Urothelium cell line (cell line): Measurements from ENCODE around the gene MAGEF1.

Experiments
- DNase-seq: peaks from one replicate; pipeline ENCODE4 v3.0.0; 2011; ENCODE audit warnings: low spot score, mixed read lengths
- FAIRE-seq: peaks from 2 replicates; lab custom pipeline; 2011; peaks lifted over from hg19 to GRCh38; lab: Jason Lieb, UNC

MAGEF1 gene, protein sequence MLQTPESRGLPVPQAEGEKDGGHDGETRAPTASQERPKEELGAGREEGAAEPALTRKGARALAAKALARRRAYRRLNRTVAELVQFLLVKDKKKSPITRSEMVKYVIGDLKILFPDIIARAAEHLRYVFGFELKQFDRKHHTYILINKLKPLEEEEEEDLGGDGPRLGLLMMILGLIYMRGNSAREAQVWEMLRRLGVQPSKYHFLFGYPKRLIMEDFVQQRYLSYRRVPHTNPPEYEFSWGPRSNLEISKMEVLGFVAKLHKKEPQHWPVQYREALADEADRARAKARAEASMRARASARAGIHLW

DNA sequence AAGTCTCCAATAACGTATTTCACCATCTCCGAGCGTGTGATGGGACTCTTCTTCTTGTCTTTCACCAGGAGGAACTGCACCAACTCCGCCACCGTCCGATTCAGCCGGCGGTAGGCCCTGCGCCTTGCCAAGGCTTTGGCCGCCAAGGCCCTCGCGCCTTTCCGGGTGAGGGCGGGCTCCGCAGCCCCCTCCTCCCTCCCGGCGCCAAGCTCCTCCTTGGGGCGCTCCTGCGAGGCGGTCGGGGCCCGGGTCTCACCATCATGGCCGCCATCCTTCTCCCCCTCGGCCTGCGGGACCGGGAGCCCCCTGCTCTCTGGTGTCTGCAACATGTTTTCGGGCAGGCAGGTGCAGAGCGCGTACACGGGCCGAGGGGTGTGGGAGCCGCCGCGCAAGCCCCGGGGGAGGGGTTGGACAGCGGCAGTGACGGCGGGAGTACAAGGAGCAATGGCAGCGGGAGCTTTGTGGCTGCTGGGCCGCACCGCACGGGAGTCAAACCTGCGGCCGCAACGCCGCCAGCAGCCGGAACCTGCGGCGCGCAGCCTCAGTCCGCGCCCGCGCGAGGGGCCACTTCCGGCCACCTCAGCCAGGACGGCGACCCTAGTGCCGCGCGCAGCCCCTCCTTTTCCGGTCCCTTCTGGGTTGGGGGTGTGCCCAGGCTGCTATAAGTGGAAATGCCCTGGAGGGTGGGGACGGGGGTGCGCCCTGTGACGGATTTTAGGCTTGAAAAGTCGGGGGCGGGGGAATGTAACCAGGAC lies at the start of gene MAGEF1:
MAGEF1 (minus strand) TSS at position 572 of the 755 bp plus-strand sequence; CDS start at position 329, 243 bp downstream.
- DNase-seq (peak; percentile 96), FAIRE-seq (peak; percentile 63)

DNA sequence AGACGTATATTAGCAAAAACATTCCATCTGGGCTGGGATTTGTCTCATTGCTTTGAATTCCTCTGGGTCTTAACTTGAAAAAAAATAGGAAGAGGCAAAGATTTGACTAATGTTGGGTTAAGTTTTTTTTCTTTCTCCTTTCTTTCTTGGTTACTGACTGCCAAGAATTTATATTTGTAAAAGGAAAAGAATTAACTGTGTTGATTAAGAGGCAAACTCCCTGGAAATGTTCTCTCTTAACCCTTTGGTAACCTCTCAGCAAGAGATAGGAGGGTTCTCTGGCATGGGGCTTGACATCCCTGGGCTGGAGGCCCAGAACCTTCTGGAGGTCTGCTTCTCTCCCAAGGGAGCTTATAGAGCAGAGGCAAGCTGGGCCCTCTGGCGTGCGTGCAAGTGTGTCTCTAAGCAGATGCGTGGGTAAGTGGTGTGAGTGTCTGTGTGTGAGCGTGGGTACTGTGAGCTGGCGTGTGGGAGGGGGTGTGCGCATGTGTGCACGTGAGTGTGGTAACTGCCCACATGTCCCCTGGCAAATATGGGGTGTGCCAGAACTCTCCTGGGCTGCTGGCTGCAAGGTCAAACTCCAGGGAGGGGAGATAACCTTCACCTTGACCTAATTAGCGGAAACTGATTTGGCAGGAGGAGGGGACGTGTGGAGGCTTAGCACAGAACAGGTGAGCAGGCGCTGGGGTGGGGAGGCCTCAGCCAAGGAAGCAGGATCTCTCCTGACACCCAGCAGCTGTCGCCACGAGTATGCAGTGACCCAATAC lies 49.4 kb upstream of the MAGEF1 start:
- DNase-seq, result no peak
- no peak for FAIRE-seq

DNA sequence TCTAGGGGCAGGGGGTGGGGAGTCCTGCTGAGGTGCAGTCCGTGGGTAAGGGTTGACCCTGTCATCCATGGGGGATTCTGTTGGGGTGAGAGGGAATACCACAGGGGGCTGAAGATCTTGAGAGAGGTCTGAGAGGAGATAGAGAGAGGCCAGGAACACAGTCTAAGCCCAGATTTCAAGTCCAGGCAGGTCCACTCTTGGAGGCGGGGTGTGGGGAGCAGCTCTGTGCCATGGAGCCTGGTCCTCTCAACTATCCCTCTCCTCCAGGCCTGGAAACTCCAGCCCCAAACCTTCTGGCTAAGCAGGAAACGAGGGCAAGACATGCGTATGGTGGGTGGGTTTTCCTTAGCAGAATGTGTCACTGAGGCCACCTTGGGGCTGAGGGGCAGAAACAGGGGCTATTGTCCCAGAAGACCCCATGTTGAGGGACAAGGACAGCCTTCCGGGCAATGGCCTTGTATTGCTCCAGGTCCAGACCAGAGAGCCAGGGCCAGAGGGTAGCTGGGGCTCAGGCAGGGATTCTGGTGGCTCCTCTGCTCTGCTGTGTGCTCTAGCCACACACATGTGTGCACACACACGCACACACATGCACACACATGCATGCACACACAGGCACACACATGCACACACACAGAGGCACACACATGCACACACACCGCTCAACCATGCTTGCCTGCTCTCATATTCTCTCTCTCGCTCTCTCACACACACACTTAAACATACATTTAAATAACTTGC lies 48.6 kb upstream of the MAGEF1 start:
- DNase-seq (no peak), FAIRE-seq (no peak)

GRCh38 chr3:184759666-184760200 lies 47.9 kb upstream of the MAGEF1 start:
- DNase-seq, result no peak
- no peak for FAIRE-seq

DNA sequence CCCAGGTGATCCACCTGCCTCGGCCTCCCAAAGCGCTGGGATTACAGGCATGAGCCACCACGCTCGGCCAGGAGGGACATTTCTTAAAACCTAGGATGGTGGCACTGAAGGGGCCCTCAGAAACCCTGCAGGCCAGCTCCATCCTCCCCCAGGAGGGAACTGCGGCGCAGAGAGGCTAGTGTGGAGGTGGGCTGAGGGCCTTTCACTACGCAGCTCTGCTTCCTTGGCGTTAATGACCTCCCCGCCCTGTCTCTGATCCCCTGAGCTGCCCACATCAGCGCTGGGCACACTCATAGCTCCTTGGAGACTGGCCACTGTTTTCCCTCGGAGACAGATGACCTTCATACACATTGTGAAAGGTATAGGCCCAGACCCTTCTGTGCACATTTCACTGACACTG lies 46.2 kb upstream of the MAGEF1 start:
- DNase-seq (no peak), FAIRE-seq (no peak)

- DNase-seq, result no peak
- FAIRE-seq, result no peak
Measured at GRCh38 chr3:184757022-184757651, 45.3 kb upstream of the MAGEF1 start.

DNA sequence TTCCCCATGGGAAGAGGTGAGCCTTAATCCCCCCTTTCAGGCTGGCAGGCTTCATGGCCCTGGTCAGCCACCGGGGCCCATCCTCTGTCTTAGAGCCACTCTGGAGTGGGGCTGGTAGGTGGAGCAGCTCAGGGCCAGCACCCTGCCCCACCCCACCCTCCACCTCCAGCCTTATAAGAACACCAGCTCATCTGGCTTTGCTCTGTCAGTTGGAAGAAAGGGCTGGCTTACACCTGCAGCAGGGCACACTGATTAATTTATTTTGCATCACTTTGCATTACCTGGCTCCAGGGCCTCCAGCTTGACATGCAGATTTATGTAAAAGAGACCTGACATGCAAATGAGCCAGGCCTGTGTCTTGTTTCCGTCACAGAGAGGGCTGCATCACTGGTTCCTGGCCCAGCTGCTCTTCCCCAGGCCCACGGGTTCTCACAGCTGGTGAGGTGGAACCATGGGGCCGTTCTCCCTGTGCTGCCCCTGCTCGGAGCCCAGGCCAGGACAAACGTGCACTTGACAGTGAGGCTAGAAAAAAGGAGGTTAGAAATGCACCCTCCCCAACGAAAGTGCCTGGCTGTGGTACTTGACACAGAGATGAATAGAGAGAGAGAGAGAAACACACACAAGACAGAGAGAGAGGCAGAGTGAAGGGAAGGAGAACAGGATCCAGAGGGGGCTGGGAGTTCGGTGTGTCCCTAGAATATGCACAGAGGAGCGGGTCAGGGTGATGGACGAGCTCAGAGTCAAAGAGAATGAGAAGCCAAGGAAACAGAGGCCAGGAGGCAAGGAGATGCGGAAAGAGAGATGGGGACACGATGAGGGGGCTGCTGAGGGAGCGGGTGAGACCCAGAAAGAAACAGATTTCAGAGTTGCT lies 44.5 kb upstream of the MAGEF1 start:
- FAIRE-seq, result no peak
- DNase-seq, result no peak

DNA sequence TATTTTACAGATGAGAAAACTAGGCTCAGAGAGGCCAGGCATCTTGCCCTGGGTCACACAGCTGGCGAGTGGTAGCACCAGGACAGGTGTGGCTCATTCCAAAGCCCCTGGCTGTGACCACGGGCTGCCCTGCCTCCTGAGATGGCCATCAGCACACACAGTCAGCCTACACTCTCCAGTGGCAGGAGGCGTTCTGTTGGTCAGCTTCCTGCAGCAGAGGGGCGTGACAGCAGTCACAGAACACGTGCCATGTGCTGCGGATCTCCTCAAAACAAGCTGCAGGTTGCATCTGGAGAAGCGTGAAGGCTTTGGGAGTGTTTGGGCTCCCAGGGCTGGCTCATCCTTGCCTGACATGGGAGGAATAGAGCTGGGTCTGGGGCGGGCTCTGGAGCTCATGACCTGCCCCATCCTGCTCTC lies 43.5 kb upstream of the MAGEF1 start:
- no peak for FAIRE-seq
- DNase-seq, result no peak

GRCh38 chr3:184752361-184752760 lies 40.5 kb upstream of the MAGEF1 start:
- no peak for FAIRE-seq
- DNase-seq, result no peak

DNA sequence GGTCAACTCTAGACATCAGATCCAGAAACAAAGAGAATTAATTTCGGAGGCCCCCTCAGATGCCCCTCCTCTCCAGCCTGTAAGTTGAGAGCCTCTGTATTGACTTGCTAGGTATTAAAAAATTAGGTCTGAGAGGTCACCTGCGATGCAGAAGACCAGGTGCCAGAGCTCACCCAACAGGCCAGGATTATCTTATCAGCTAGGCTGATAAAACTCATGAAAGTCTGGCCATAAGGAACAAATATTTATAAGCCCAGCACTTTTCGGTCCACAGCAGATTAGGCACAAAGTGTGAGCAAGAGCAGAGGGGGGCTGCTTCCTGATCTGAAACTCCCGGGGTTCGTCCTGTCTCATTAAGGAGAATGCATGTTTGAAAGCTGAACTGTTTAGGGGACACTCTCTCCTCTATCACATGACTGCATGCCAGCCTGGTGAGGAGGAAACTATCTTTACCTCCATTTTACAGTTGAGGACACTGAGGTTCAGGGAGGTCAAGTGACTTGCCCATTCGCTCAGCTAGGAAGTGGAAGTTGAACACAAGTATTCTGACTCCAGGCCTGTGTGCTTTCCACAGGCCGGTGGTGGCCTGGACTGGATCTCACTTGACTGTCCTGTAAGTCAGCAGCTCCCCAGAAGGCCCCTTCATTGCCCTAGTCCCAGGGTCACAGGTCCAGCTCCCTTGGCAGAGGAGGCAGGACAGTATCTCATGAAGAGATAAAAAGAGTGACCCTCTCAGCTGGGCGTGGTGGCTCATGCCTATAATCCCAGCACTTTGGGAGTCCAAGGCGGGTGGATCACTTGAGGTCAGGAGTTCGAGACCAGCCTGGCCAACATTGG lies 39.6 kb upstream of the MAGEF1 start:
- FAIRE-seq (no peak), DNase-seq (no peak)

- no peak for DNase-seq
Measured at GRCh38 chr3:184750349-184751083, 38.7 kb upstream of the MAGEF1 start.

DNA sequence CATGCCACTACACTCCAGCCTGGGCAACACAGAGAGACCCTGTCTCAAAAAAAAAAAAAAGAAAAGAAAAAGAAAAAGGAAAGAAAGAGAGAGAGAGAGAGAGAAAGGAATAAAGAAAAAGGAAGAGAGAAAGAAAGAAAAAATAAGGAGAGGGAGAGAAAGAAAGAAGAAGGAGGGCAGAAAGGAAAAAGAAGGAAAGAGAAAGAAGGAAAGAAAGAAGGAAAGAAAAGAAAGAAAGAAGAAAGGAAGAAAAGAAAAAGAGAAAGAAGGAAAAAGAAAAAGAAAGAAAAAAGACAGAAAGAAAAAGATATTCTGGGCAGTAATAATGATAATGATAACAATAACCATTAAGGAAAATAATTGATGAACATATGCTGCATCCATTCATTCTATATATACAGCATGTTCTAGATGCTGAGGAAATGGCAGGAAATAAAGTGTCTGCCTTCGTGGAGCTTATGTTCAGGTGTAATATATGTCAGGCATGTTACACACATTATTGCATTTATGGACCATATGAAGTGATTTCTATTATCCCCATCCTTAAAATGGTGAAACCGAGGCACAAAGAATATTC lies 37.4 kb upstream of the MAGEF1 start:
- no peak for DNase-seq
- FAIRE-seq, result no peak

More at GRCh38 chr3:184750349-184751083, 38.7 kb upstream of the MAGEF1 start:
- FAIRE-seq, result no peak

DNA sequence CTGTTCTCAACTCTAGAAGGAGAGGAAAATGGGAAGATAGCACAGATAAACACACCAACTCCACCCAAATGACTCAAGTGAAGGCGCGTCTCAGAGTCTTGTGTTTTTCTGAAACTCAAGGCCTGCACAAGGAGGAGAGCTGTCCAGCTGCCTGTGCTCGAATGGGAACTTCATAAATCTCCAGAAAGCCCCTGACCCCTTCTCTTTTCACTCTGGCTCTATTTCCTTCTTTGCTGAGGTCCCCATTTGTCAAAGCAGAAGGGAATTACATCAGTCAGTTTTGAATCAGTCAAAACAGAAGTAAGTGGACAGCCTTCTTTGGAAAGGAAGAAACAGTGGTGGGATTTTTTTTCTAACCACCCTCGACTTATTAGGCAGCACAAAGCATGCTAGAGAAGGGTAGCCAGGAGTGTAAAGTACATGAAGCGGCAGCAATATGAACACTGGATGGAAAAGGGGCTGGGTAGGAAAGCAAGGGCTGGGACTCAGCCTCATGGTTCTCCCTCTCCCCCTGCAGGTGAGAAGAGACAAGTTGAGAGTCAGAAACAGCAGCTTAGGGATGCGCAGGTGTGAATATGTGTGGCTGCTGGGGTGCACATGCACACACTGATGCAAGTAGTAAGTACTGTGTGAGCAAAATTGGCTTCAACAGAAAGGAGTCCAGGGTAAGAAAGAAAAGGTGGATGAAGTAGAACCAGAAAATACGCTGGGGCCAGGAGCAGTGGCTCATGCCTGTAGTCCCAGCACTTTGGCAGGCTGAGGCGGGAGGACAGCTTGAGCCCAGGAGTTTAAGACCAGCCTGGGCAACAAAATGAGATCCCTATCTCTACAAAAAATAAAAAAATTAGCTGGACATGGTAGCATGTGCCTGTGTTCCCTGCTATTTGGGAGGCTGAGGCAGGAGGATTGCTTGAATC lies 36.6 kb upstream of the MAGEF1 start:
- peak; percentile 39 for DNase-seq
- no peak for FAIRE-seq

DNA sequence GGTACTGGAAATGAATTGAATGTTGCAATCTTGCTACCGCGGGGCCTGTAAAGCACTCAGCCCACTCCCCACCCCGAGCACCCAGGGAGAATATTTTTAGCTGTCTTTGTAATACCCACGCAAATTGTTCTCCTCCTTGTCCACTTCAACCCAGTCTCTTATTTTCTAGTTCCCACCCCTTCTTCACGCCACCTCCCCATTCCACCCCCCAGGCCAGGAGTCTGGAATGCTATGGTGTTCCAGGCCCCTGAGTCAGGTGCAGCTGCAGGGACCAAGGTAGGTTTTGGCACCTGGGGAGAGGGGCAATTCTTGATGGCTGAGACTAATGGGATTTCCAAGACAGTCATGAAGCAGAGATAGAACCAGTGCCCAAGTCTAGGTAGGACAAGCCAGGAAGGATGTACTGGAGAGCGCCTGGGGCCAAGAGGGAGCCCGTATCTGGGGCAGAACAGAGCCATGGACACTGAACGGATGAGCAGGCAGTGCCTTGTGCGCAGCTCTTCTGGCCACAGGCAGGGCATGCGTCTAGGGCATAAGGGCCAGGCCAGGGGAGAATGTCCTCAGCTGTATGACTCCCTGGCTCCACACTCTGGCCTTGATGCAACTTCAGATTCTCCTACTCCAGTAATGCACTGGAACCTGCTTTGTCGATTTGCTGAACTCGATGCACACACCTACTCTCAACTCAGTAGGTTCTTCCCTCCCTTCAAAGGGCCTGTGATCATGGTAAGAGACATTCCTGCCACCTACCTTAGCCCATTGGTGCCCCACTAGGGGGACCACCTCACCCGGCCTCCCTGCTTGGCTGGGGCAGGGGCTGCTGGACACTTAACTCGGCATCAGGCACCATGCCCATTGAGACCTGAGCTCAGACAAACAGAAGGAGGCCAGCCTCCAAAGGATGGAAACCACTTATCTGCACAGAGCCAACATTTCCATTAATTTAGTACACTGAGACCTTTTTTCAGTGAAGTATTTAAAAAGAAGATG lies 34.6 kb upstream of the MAGEF1 start:
- no peak for DNase-seq
- FAIRE-seq, result no peak

- DNase-seq, result no peak
- no peak for FAIRE-seq
Measured at GRCh38 chr3:184745526-184745925, 33.7 kb upstream of the MAGEF1 start.
